H1 (cell line): ENCODE data around the gene ANAPC15. TPM values are rescaled to one million over a fixed set of nuclear protein-coding genes. Genes with fewer than 3 reads are reported as not detected.
A peak's percentile ranks its signal among the peaks of the same experiment; 100 is the strongest.

Experiments
- CTCF ChIA-PET: fragments of 300-600 bp; sonication (Branson Sonifier 250); formaldehyde crosslinking; loops from one replicate; lab custom pipeline; 2021; ENCODE audit not compliant: partially characterized antibody; lab: Charles Lee
- POLR2A ChIA-PET: fragments of 300-600 bp; sonication (Branson Sonifier 250); formaldehyde crosslinking; loops from one replicate; lab custom pipeline; 2021; ENCODE audit warnings: inconsistent platforms; ENCODE audit not compliant: partially characterized antibody; lab: Charles Lee
- DNase-seq, 2 experiments: peaks; one replicate each; pipeline versions ENCODE4 v3.0.0 to v3.0.0-alpha.2; 2010 to 2022; ENCODE audit warnings: low spot score in 2 of 2, low read depth in 1 of 2, mixed read lengths in 1 of 2
- FAIRE-seq: peaks from 2 replicates; lab custom pipeline; 2011; peaks lifted over from hg19 to GRCh38; lab: Jason Lieb, UNC
- H2AFZ ChIP-seq: 2 replicates; pipeline ENCODE4 v1.8.1; 2012; ENCODE audit warnings: low read length, inconsistent platforms
- H2AK5ac ChIP-seq: 2 replicates; pipeline ENCODE4 v1.6.1; 2013; ENCODE audit warnings: low read depth, low read length
- H2BK120ac ChIP-seq: replicated peaks from 2 replicates; pipeline ENCODE3; 2013; ENCODE audit warnings: low read depth, low read length, inconsistent platforms
- H2BK12ac ChIP-seq: 2 replicates; pipeline ENCODE4 v1.6.1; 2013; ENCODE audit warnings: low read depth, low read length
- H2BK15ac ChIP-seq: 2 replicates; pipeline ENCODE4 v1.6.1; 2013; ENCODE audit warnings: low read length
- H2BK20ac ChIP-seq: 2 replicates; pipeline ENCODE4 v1.6.1; 2013; ENCODE audit warnings: low read length
- H2BK5ac ChIP-seq: 2 replicates; pipeline ENCODE4 v1.6.1; 2013; ENCODE audit warnings: low read depth, low read length
- H3K14ac ChIP-seq: 2 replicates; pipeline ENCODE4 v1.6.1; 2013; ENCODE audit warnings: inconsistent platforms; ENCODE audit not compliant: insufficient read length
- H3K18ac ChIP-seq: 2 replicates; pipeline ENCODE4 v1.6.1; 2013; ENCODE audit warnings: low read length; ENCODE audit errors: extremely low read depth
- H3K23ac ChIP-seq: 2 replicates; pipeline ENCODE4 v1.6.1; 2013; ENCODE audit warnings: inconsistent platforms; ENCODE audit not compliant: insufficient read length
- H3K23me2 ChIP-seq: 2 replicates; pipeline ENCODE4 v1.6.1; 2013; ENCODE audit warnings: low read depth, low read length
- H3K27ac ChIP-seq: 2 replicates; pipeline ENCODE4 v1.6.1; 2011; ENCODE audit warnings: low read depth, low read length, inconsistent platforms
- H3K27me3 ChIP-seq, 4 experiments: replicated peaks in 1 of 4; 1 replicate in 1 of 4; 2 replicates in 3 of 4; pipeline versions ENCODE4 v1.6.1 to v1.8.1; 2011 to 2013; ENCODE audit warnings: low read length in 3 of 4, mild to moderate bottlenecking in 3 of 4, inconsistent platforms in 2 of 4, mixed read lengths in 2 of 4, moderate library complexity in 1 of 4; ENCODE audit not compliant: control insufficient read depth in 3 of 4, insufficient read depth in 3 of 4; ENCODE audit errors: extremely low read depth in 1 of 4
- H3K36me3 ChIP-seq, 4 experiments: 2 replicates each; pipeline versions ENCODE4 v1.6.1 to v1.8.1; 2011 to 2013; ENCODE audit warnings: mild to moderate bottlenecking in 4 of 4, low read length in 3 of 4, moderate library complexity in 2 of 4, control low read depth in 1 of 4, inconsistent platforms in 1 of 4; ENCODE audit not compliant: insufficient read depth in 4 of 4, control insufficient read depth in 2 of 4
- H3K4ac ChIP-seq: replicated peaks from 2 replicates; pipeline ENCODE3; 2013; ENCODE audit warnings: low read length, low read depth, mixed read lengths, inconsistent platforms; ENCODE audit not compliant: insufficient read length
- H3K4me1 ChIP-seq, 4 experiments: replicated peaks in 1 of 4; 1 replicate in 1 of 4; 2 replicates in 3 of 4; pipeline versions ENCODE4 v1.6.1 to v1.8.1; 2011 to 2013; ENCODE audit warnings: low read length in 3 of 4, inconsistent platforms in 2 of 4, mixed read lengths in 1 of 4; ENCODE audit not compliant: insufficient read depth in 4 of 4, control insufficient read depth in 3 of 4
- H3K4me2 ChIP-seq, 2 experiments: 2 replicates each; pipeline versions ENCODE4 v1.6.1 to v1.8.1; 2011 to 2013; ENCODE audit warnings: low read depth in 2 of 2, low read length in 2 of 2, control low read depth in 1 of 2, inconsistent platforms in 1 of 2, mild to moderate bottlenecking in 1 of 2; ENCODE audit not compliant: insufficient read depth in 1 of 2
- H3K4me3 ChIP-seq, 4 experiments: fragments of 200-600, 300-600 bp in 1 of 4; sonication (generic), shearing (Covaris generic), sonication (Bioruptor Twin) in 1 of 4; 2 replicates each; pipeline versions ENCODE4 v1.5.1 to v1.8.1; 2011 to 2016; ENCODE audit warnings: low read length in 4 of 4, low read depth in 3 of 4, control low read depth in 2 of 4, inconsistent platforms in 2 of 4, mild to moderate bottlenecking in 2 of 4, mixed read lengths in 1 of 4, moderate library complexity in 1 of 4; ENCODE audit not compliant: insufficient read depth in 2 of 4; ENCODE audit errors: extremely low read depth in 1 of 4
- H3K56ac ChIP-seq: replicated peaks from 2 replicates; pipeline ENCODE3; 2013; ENCODE audit warnings: low read depth, mild to moderate bottlenecking, mixed read lengths, low read length, inconsistent platforms; ENCODE audit not compliant: insufficient read length
- H3K79me1 ChIP-seq: 2 replicates; pipeline ENCODE4 v1.6.1; 2013; ENCODE audit warnings: low read depth, low read length, control low read depth
- H3K79me2 ChIP-seq, 2 experiments: 2 replicates each; pipeline versions ENCODE4 v1.6.1 to v1.8.1; 2012 to 2013; ENCODE audit warnings: low read length in 2 of 2, mild to moderate bottlenecking in 2 of 2, inconsistent platforms in 1 of 2; ENCODE audit not compliant: insufficient read depth in 2 of 2, control insufficient read depth in 1 of 2
- H3K9ac ChIP-seq, 4 experiments: replicated peaks in 1 of 4; 1 replicate in 1 of 4; 2 replicates in 3 of 4; pipeline versions ENCODE4 v1.6.1 to v1.8.1; 2011 to 2013; ENCODE audit warnings: low read depth in 3 of 4, low read length in 3 of 4, control low read depth in 2 of 4, mild to moderate bottlenecking in 2 of 4, moderate library complexity in 2 of 4, inconsistent platforms in 1 of 4; ENCODE audit errors: extremely low read depth in 1 of 4
- H3K9me3 ChIP-seq, 2 experiments: 2 replicates each; pipeline versions ENCODE4 v1.6.1 to v1.8.1; 2012 to 2013; ENCODE audit warnings: mild to moderate bottlenecking in 2 of 2, moderate library complexity in 2 of 2, control low read depth in 1 of 2, inconsistent platforms in 1 of 2, low read depth in 1 of 2, low read length in 1 of 2, mixed read lengths in 1 of 2; ENCODE audit not compliant: insufficient read depth in 2 of 2
- H4K20me1 ChIP-seq, 2 experiments: replicated peaks in 1 of 2; 2 replicates each; pipeline versions ENCODE3 to v1.8.1; 2011 to 2013; ENCODE audit warnings: inconsistent platforms in 2 of 2, low read length in 2 of 2, mild to moderate bottlenecking in 1 of 2; ENCODE audit not compliant: insufficient read depth in 2 of 2, control insufficient read depth in 1 of 2
- H4K5ac ChIP-seq: 2 replicates; pipeline ENCODE4 v1.6.1; 2013; ENCODE audit warnings: low read length, low read depth, mixed read lengths, inconsistent platforms; ENCODE audit not compliant: insufficient read length
- H4K8ac ChIP-seq: 2 replicates; pipeline ENCODE4 v1.8.0; 2013; ENCODE audit warnings: mild to moderate bottlenecking, moderate library complexity, low read length, inconsistent platforms; ENCODE audit not compliant: insufficient read depth; ENCODE audit errors: extremely low read depth
- H4K91ac ChIP-seq: replicated peaks from 2 replicates; pipeline ENCODE3; 2013; ENCODE audit warnings: low read length, mixed read lengths, inconsistent platforms; ENCODE audit not compliant: insufficient read length
- HDAC2 ChIP-seq, 2 experiments: fragments of 300-600 bp in 1 of 2; sonication (generic) in 1 of 2; IDR thresholded peaks; 2 replicates each; pipeline ENCODE4 v1.6.1; 2011 to 2012; ENCODE audit warnings: low read depth in 2 of 2, low read length in 2 of 2, mild to moderate bottlenecking in 2 of 2, moderate library complexity in 2 of 2, borderline replicate concordance in 1 of 2, inconsistent platforms in 1 of 2
- KDM1A ChIP-seq: fragments of 200-600, 300-600 bp; sonication (generic); IDR thresholded peaks from 2 replicates; pipeline ENCODE4 v1.7.1; 2016; ENCODE audit warnings: mild to moderate bottlenecking, low read length, borderline replicate concordance
- SP2 ChIP-seq: IDR thresholded peaks from 2 replicates; pipeline ENCODE4 v1.6.1; 2012; ENCODE audit warnings: mild to moderate bottlenecking, low read length, inconsistent platforms
- WGBS, 2 experiments: shearing (Covaris generic) in 1 of 2; methylation state at CpG; one replicate each; pipeline versions ENCODE4 v1.1.6 to v1.1.7; 2013 to 2015; ENCODE audit warnings: low lambda C conversion rate in 2 of 2, mixed read lengths in 2 of 2, inconsistent platforms in 1 of 2, low coverage in 1 of 2, missing lambda C conversion rate in 1 of 2; ENCODE audit not compliant: insufficient replicate concordance in 2 of 2, insufficient coverage in 1 of 2, insufficient read length in 1 of 2; ENCODE audit errors: extremely low coverage in 1 of 2, missing lambda C conversion rate in 1 of 2; 5-methylcytosine and 5-hydroxymethylcytosine counted together
- polyA plus RNA-seq, 7 experiments: library from polyadenylated mRNA; depleted of rRNA in 3 of 7; stranded (reverse) in 5 of 7; unstranded in 2 of 7; fragments of >200 nt in 5 of 7; fragments of 200-250 nt in 2 of 7; gene quantifications; 1 replicate in 5 of 7; 2 replicates in 1 of 7; 4 replicates in 1 of 7; pipeline versions ENCODE4 v1.2.1 to v1.2.3, GENCODE V29; 2011 to 2013; ENCODE audit warnings: missing spikeins in 2 of 7, mixed read lengths in 2 of 7
- total RNA-seq: library from RNA; stranded (reverse); fragmentation: NEBNext Ultra II Directional; extraction: Animal tissue kit (Norgen Biotek cat#: 25700); gene quantifications from 2 replicates; pipeline ENCODE4 v1.2.1, GENCODE V29; 2021

Gene ANAPC15
- total and polyA plus RNA-seq, 2 of the 8 experiments (the other 6 are each of a cell fraction or from before 2014, with no cell fraction given), result 66.2 to 74.9 TPM

DNA sequence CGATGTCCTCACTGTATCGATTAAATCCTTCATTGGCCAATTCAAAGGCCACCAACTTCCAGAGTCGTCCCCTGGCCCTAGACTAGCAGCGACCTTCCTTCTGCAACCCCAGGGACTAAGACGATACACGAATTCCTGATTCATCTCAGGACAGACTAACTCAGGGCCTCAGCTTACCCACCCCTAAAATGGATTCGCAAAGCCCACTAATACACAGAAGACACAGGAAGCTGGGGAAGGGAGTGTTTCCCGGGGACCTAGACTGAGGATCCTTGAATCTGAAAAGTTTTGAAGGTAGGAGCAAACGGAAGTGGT, 9.9 kb downstream of the ANAPC15 start:
- no peak overlapping the region for H2AFZ ChIP-seq
- FAIRE-seq, result no peak

More for the DNA sequence above, 9.9 kb downstream of the ANAPC15 start:
- Histone ChIP-seq H3K23me2 (peaks cover 6% of the 10 kb centered on the region), H3K4ac (peak overlapping the region; percentile 9), H3K4me2 (peak overlapping the region; percentile 84 to 91), H3K79me2 (peaks cover 10 to 34% of the 10 kb centered on the region in 2 experiments), H3K56ac (peak overlapping the region; percentile 59), H3K27me3 (no peaks in the 10 kb centered on the region), H2BK12ac (no peak overlapping the region), H3K27ac (peak overlapping the region; percentile 86), H3K4me1 (peaks cover 3 to 14% (median 5%) of the 10 kb centered on the region in 4 experiments; a peak in 6 of 7 replicates), H3K79me1 (peaks cover 13% of the 10 kb centered on the region), H4K8ac (peak overlapping the region; percentile 88; the same call in 1 of the 2 replicates), H4K5ac (no peak overlapping the region), H4K20me1 (peaks cover 2 to 16% of the 10 kb centered on the region in 2 experiments), H3K4me3 (peak overlapping the region; percentile 95 to 98 (median 97)), H3K9me3 (no peaks in the 10 kb centered on the region), H2BK120ac (no peak overlapping the region), H3K23ac (no peak overlapping the region), H2BK20ac (no peak overlapping the region), H3K14ac (peak overlapping the region; percentile 8), H3K36me3 (peaks cover 18 to 22% (median 20%) of the 10 kb centered on the region in 4 experiments), H3K18ac (peak overlapping the region; percentile 26; the same call in 1 of the 2 replicates), H2AK5ac (peak overlapping the region; percentile 65; the same call in 1 of the 2 replicates), H4K91ac (peak overlapping the region; percentile 38), H2BK15ac (no peak overlapping the region), H2BK5ac (peak overlapping the region; percentile 73; the same call in 1 of the 2 replicates), H3K9ac (peak overlapping the region; percentile 88 to 98 (median 95))
- ChIA-PET POLR2A (interaction anchor here (0.6 to 14.4 kb wide), 6 partner anchors 9 to 78 kb away, joined by 3 to 144 read pairs (median 22); partner anchors contain the start of genes ANAPC15 and LRRC51), CTCF (interaction anchor here (1.0 to 14.0 kb wide), 5 partner anchors 12 to 332 kb away, joined by 4 to 423 read pairs (median 6); partner anchors contain the start of gene CLPB)
- 13% methylated on average over 9 of the region's 9 CpGs; no CpG with 5 or more reads in 1 of the 2 experiments for WGBS, 2 experiments
- TF ChIP-seq HDAC2 (IDR thresholded peaks at IDR 0.05; ENCODE audit: borderline replicate concordance in 1 of 2, low read depth in 2 of 2, low read length in 2 of 2), result peak in 1 of 2 experiments; percentile 57; a peak in 1 of 4 replicates
- no peak for TF ChIP-seq SP2
- TF ChIP-seq KDM1A, result peak; percentile 61; the same call in 1 of the 2 replicates
- no peak for DNase-seq
